ENCODE data around the gene LMAN2. TPM values are rescaled to one million over a fixed set of nuclear protein-coding genes. Genes with fewer than 3 reads are reported as not detected.
A peak's percentile ranks its signal among the peaks of the same experiment; 100 is the strongest.
"Not testable (repeated sequence)": the region's sequence is repeated elsewhere in the genome, so short reads cannot be mapped to it uniquely, and the experiment has no call there.

LMAN2 gene
- polyA plus RNA-seq, 12 donors = 55.9 to 123 (median 66.8) TPM; not detected in 1

GRCh38 chr5:177308740-177309139 lies 42.7 kb downstream of the LMAN2 start:
- no peak for DNase-seq

DNA sequence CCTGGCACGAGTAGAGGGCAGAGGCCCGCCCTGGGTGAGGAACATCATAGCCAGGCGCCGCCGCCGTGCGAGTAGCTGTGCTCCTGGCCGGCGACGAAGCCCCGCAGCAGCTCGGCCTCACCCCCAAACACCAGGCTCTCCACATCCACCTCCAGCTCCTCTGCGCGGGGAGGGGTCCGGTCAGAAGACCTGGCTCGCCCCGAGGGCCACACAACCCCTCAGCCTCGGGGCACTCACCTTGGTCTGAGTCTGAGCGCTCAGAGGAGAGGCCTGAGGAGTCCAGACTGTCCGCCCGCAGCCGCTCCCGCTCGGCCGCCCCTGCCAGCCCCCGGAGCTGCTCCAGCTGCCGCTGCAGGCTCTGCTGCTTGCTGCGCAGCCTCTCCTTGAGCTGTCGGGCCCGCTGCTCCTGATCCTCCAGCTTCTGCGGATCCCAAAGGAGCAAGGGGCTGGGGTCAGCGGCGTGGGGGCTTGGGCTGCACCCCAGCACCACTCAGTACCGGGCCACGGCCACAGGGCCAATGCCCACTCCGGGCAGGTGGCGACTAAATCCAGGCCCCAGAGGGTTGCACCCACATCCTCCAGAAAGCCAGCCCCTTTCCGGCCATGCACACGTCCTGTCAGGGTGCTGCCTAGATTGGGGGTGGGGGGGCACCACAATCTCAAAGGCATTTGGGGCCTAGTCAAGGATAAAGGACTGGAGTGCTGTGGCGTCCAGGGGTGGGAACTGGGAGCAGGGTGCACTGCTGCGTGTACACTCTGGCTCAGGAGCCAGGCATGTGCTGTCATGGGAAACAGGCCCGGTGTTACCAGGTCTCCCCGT lies 43.7 kb downstream of the LMAN2 start:
- no peak for DNase-seq

DNA sequence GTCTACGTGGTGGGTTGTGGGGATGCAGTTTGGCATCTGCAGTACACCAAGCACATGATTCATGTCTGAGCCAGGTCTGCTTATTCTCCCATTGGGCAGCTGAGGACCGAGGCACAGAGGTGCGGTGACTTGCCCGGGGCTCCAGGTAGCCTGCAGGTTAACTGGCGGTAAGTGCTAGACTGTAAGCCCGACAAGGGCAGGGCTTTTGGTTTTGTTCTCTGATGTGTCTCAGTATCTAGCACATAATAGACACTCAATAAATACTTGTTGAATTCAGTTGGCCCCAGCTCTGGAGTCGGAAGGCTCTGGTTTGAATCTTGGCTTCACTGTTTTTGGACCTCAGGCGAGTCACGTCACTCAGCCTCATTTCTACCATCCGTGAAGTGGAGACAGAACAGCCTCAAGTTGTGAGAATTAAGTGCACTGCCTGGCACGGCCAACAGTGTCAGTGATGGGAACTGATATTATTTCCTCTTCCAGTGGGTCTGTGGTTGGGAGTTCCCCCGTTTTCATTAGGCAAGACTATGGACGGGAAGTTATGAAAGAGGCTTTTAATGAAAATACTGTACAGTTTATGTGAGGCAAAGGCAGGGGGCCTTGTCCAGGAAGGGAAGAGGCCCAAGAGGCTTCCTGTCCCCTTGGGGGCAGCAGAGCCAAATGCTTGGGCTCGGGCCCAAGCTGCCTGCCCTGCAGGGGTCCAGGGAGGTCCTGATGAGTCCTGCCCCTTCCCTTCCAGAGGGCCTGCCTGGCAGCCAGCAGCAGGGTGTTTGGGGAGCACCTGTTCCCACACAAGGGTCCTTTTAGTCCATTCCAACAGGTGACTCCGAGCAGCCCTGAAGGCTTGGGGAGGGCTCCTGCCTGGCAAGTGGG lies 44.6 kb downstream of the LMAN2 start:
- DNase-seq = no peak

GRCh38 chr5:177306103-177306640 lies 45.3 kb downstream of the LMAN2 start:
- not testable (repeated sequence) for DNase-seq

DNA sequence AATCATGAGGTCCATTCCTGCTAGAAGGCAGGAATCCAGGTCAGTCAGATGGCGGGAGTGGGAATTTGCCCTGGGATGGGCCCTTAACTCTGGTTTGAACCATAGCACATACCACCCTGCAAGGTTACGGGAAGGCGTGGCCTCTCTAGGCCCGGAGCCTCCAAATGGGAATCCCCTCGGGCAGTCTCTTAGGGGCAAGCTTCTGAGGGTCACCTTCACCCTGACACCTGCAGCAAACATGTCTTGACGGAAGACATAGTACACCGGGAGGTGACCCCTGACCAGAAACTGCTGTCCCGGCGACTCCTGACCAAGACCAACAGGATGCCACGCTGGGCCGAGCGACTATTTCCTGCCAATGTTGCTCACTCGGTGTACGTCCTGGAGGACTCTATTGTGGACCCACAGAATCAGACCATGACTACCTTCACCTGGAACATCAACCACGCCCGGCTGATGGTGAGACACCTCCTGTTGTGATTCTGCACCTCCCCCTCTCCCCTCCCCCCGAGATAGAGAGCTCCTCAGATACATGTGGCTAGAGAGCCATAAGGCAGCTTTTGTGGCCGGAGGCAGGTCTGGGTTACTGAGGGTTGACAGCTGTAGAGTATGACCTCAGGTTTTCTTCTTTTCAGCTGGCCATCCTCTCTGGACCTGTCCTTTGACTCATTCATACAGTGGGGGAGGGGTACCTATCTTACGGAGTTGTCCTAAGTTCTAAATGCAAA lies 46.9 kb downstream of the LMAN2 start:
- DNase-seq = no peak

DNA sequence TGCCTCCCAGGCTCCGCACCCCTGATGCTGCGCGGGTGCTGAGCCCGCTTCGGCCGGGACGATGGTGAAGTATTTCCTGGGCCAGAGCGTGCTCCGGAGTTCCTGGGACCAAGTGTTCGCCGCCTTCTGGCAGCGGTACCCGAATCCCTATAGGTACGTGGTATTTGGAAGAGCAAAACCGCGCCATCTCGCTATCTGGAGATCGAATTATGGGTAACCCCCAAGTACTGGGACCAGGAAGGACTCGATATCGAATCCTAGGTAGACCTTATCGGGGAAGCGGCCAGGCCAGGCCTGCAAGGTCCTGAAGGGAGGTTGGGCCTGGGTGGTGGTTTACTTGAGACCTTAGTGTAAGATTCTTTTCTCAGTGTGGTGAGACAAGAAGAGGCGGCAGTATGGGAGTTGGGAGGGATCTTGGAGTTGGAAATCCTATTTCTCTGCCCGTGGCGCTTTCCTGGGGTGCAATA lies 47.5 kb downstream of the LMAN2 start:
- no peak for DNase-seq

DNA sequence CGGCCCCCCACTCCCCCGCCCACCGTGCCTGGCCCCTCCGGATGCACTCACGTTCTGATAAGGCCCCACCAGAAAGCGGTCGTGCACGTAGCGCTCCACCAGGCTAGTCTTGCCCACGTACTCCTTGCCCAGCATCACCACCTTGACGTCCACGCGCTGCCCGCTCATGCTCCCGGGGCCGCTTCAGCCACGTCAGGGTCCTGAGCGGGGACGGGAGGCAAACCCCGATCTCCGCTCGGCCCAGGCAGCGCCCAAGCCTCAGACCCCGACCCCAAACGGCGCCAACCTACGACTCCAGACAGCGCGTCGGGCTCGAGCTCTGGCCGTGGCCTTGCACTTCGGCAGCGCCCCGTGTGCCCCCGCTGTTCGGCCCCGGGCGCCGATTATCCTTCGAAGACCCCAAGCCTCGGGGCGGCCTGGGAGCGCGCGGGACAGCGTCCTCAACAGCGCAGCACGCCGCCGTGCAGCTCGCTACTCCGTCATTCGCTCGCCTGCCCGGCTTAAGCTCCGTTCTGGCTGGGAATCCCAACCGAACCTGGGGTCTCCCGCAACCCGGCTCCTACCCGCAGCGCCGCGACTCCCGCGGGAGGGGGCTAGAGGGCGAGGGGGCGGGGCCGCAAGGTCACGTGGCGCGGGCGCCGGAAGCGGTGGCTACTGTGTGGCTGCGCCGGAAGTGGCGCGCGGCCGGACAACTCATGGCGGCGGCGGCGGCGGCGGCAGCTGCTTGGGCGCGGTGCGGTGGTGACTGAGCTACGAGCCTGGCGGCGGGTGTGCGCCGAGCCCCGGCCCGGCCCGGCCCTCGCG lies 48.1 kb downstream of the LMAN2 start, which contains the start of the genes PRELID1 and RAB24:
PRELID1 (plus strand) TSS at position 679 of the 804 bp plus-strand sequence. CDS start 187 bp downstream, outside the sequence.
RAB24 (minus strand) TSS at position 599 of the 804 bp plus-strand sequence; CDS start at position 168, 431 bp downstream.
- peak; percentile 88 for DNase-seq

GRCh38 chr5:177302354-177303110 lies 48.9 kb downstream of the LMAN2 start:
- no peak for DNase-seq

GRCh38 chr5:177301503-177302165 lies 49.8 kb downstream of the LMAN2 start:
- DNase-seq = no peak

- no peak for DNase-seq
Measured at GRCh38 chr5:177300951-177301350, 50.5 kb downstream of the LMAN2 start.

DNA sequence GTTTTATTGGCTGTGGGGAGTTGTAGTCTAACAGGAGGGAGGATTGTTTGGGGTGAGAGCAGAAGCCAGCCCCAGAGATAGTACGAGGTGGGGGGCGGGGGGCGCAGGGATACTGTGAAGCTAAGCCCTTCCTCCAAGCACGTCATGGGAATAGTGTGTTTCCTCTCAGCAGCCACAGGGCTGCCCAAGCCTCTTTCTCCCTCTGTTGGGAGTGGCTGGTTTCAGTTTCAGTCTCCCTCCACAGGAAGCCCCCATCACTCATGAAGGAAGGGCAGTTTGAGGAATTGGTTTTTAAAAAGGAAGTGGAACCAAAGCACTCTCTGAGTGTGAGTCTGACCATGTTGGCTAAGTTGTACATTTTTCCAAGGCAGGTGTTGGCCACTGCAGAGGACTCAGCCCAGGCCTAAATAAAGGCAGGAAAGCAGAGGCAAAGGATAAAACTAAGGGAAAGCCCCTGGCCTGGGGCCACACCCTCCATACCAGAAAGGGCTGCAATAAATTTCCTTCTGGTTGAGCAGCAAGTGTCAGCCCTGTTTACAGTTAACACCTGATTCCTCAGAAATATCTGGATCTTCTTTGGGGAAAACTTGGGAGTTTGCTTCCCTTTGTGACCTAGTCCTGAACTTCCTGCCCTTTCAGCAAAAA lies 51.1 kb downstream of the LMAN2 start:
- no peak for DNase-seq

GRCh38 chr5:177299697-177300096 lies 51.8 kb downstream of the LMAN2 start:
- DNase-seq = no peak

GRCh38 chr5:177297922-177298321 lies 53.5 kb downstream of the LMAN2 start:
- DNase-seq = no peak

DNA sequence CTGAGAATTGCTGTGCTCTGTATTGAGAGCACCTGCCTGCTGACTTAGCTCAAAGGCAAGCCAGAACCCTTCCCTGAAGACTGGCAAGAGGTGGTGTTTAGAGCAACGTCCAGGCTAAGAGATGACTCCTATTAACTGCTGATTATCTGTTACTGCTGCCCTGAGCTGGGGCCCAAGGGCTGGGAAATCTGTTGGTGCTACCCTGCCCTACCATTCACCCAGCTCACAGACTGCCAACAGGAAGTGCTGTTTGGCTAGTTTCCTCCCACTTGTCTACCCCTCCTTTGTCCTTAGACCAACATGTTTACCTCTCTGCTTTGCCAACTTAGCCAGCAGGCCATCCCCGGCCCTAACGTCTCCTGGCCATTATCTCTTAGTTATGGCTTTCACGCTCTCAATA lies 54.9 kb downstream of the LMAN2 start:
- no peak for DNase-seq

- no peak for DNase-seq
Measured at GRCh38 chr5:177295924-177296323, 55.5 kb downstream of the LMAN2 start.

DNA sequence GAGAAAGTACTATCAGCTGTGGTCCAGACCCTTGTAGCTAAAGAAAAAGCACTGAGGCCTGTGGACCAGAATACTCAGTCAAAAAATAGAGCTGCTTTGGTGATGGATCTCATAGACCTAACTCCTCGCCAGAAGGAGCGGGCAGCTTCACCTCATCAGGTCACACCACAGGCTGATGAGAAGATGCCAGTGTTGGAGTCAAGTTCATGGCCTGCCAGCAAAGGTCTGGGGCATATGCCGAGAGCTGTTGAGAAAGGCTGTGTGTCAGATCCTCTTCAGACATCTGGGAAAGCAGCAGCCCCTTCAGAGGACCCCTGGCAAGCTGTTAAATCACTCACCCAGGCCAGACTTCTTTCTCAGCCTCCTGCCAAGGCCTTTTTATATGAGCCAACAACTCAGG lies 56.8 kb downstream of the LMAN2 start:
- DNase-seq = no peak

DNA sequence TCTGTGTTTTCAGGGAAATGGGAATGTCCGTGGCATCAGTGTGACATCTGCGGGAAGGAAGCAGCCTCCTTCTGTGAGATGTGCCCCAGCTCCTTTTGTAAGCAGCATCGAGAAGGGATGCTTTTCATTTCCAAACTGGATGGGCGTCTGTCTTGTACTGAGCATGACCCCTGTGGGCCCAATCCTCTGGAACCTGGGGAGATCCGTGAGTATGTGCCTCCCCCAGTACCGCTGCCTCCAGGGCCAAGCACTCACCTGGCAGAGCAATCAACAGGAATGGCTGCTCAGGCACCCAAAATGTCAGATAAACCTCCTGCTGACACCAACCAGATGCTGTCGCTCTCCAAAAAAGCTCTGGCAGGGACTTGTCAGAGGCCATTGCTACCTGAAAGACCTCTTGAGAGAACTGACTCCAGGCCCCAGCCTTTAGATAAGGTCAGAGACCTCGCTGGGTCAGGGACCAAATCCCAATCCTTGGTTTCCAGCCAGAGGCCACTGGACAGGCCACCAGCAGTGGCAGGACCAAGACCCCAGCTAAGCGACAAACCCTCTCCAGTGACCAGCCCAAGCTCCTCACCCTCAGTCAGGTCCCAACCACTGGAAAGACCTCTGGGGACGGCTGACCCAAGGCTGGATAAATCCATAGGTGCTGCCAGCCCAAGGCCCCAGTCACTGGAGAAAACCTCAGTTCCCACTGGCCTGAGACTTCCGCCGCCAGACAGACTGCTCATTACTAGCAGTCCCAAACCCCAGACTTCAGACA lies 57.5 kb downstream of the LMAN2 start:
- no peak for DNase-seq

DNA sequence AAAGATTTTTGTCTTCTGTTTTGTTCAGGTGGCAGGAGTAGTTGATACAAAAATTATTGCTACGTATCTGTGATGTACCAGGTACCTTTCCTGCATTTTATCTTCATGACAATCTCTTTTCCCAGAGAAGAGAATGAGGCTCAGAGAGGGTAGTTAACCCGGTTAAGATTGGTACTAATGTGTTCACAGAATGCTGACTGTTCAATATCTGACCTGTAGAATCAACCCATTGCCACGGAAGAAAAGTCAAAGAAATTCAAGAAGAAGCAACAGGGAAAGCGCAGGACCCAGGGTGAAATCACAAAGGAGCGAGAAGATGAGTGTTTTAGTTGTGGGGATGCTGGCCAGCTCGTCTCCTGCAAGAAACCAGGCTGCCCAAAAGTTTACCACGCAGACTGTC lies 59.7 kb downstream of the LMAN2 start:
- no peak for DNase-seq
